Mesenchymal stem cell (in vitro differentiated cells and primary cell): ENCODE results near the gene TRAM2.

Source experiments
- DNase-seq: peaks from one replicate; pipeline ENCODE4 v3.0.0-alpha.2; 2013
- H2AFZ ChIP-seq: one replicate; pipeline ENCODE4 v1.6.1; 2013; ENCODE audit warnings: low read depth, mild to moderate bottlenecking, control low read depth, inconsistent platforms, low read length, moderate library complexity
- H2AK5ac ChIP-seq: 2 replicates; pipeline ENCODE4 v1.6.1; 2013; ENCODE audit warnings: low read length, moderate library complexity, mild to moderate bottlenecking, inconsistent platforms; ENCODE audit not compliant: severe bottlenecking
- H2BK120ac ChIP-seq: one replicate; pipeline ENCODE4 v1.6.1; 2013; ENCODE audit warnings: low read depth, mild to moderate bottlenecking, inconsistent platforms, low read length, moderate library complexity
- H2BK12ac ChIP-seq, 2 experiments: one replicate each; pipeline ENCODE4 v1.6.1; 2013; ENCODE audit warnings: inconsistent platforms in 2 of 2, low read length in 2 of 2, mild to moderate bottlenecking in 2 of 2, moderate library complexity in 2 of 2, control low read depth in 1 of 2
- H2BK15ac ChIP-seq: one replicate; pipeline ENCODE4 v1.6.1; 2013; ENCODE audit warnings: mild to moderate bottlenecking, low read depth, inconsistent platforms; ENCODE audit not compliant: poor library complexity, severe bottlenecking
- H2BK5ac ChIP-seq: 2 replicates; pipeline ENCODE4 v1.6.1; 2013; ENCODE audit warnings: low read depth, mild to moderate bottlenecking, low read length, control low read depth, inconsistent platforms; ENCODE audit not compliant: poor library complexity, severe bottlenecking
- H3K14ac ChIP-seq, 2 experiments: one replicate each; pipeline ENCODE4 v1.6.1; 2013; ENCODE audit warnings: inconsistent platforms in 2 of 2, low read length in 2 of 2, control low read depth in 1 of 2, mild to moderate bottlenecking in 1 of 2, moderate library complexity in 1 of 2
- H3K18ac ChIP-seq, 2 experiments: one replicate each; pipeline ENCODE4 v1.6.1; 2013; ENCODE audit warnings: inconsistent platforms in 2 of 2, low read length in 2 of 2, control low read depth in 1 of 2, low read depth in 1 of 2, mild to moderate bottlenecking in 1 of 2
- H3K23ac ChIP-seq, 2 experiments: one replicate each; pipeline ENCODE4 v1.6.1; 2013; ENCODE audit warnings: inconsistent platforms in 2 of 2, low read length in 2 of 2, mild to moderate bottlenecking in 2 of 2, moderate library complexity in 2 of 2, control low read depth in 1 of 2
- H3K27ac ChIP-seq: 2 replicates; pipeline ENCODE4 v1.5.1; 2013; ENCODE audit warnings: mild to moderate bottlenecking, moderate library complexity, low read length, control low read depth, inconsistent platforms; ENCODE audit not compliant: poor library complexity, severe bottlenecking
- H3K27me3 ChIP-seq, 2 experiments: 2 replicates each; pipeline versions ENCODE4 v1.6.1 to v1.7.0; 2013; ENCODE audit warnings: low read length in 2 of 2, mild to moderate bottlenecking in 2 of 2, moderate library complexity in 2 of 2, control low read depth in 1 of 2, inconsistent platforms in 1 of 2; ENCODE audit not compliant: control insufficient read depth in 1 of 2, insufficient read depth in 1 of 2
- H3K36me3 ChIP-seq, 2 experiments: 2 replicates each; pipeline versions ENCODE4 v1.6.1 to v1.7.0; 2013; ENCODE audit warnings: low read length in 2 of 2, control low read depth in 1 of 2, inconsistent platforms in 1 of 2, low read depth in 1 of 2, mild to moderate bottlenecking in 1 of 2; ENCODE audit not compliant: insufficient read depth in 2 of 2, control insufficient read depth in 1 of 2
- H3K4ac ChIP-seq, 2 experiments: one replicate each; pipeline ENCODE4 v1.6.1; 2013; ENCODE audit warnings: inconsistent platforms in 2 of 2, low read length in 2 of 2, mild to moderate bottlenecking in 2 of 2, moderate library complexity in 2 of 2, control low read depth in 1 of 2, low read depth in 1 of 2
- H3K4me1 ChIP-seq: 2 replicates; pipeline ENCODE4 v1.6.1; 2013; ENCODE audit warnings: low read depth, low read length, control low read depth; ENCODE audit not compliant: control insufficient read depth, insufficient read depth
- H3K4me2 ChIP-seq: 2 replicates; pipeline ENCODE4 v1.6.1; 2013; ENCODE audit warnings: low read length, mild to moderate bottlenecking, inconsistent platforms; ENCODE audit not compliant: poor library complexity, severe bottlenecking
- H3K4me3 ChIP-seq, 2 experiments: 2 replicates each; pipeline versions ENCODE4 v1.5.1 to v1.7.0; 2013; ENCODE audit warnings: low read length in 2 of 2, mild to moderate bottlenecking in 2 of 2, control low read depth in 1 of 2, low read depth in 1 of 2; ENCODE audit not compliant: insufficient read depth in 1 of 2
- H3K79me1 ChIP-seq: replicated peaks from 2 replicates; pipeline ENCODE4 v1.6.1; 2013; ENCODE audit warnings: mild to moderate bottlenecking, control low read depth, low read length, inconsistent platforms; ENCODE audit not compliant: poor library complexity, severe bottlenecking
- H3K9ac ChIP-seq: 2 replicates; pipeline ENCODE4 v1.7.0; 2013; ENCODE audit warnings: mild to moderate bottlenecking, low read length, moderate library complexity
- H3K9me3 ChIP-seq: 2 replicates; pipeline ENCODE4 v1.7.0; 2013; ENCODE audit warnings: mild to moderate bottlenecking, low read length; ENCODE audit not compliant: control insufficient read depth
- H4K8ac ChIP-seq: one replicate; pipeline ENCODE4 v1.6.1; 2013; ENCODE audit warnings: inconsistent platforms, mild to moderate bottlenecking, low read length, moderate library complexity
- H4K91ac ChIP-seq: one replicate; pipeline ENCODE4 v1.6.1; 2013; ENCODE audit warnings: mild to moderate bottlenecking, low read length, inconsistent platforms
- WGBS: methylation state at CpG from one replicate; pipeline ENCODE4 v1.1.7; 2013; ENCODE audit warnings: mixed read lengths; 5-methylcytosine and 5-hydroxymethylcytosine counted together

TRAM2 gene

GRCh38 chr6:52587001-52587400, 10.1 kb upstream of the TRAM2 start:
- Histone ChIP-seq H3K27me3 (no peaks in the 10 kb centered on the region), H3K9ac (no peak overlapping the region), H4K91ac (no peak overlapping the region), H3K4me1 (peaks cover 20% of the 10 kb centered on the region), H3K4me3 (no peak overlapping the region), H3K27ac (no peak overlapping the region), H3K23ac (no peak overlapping the region), H2BK12ac (peak overlapping the region in 1 of 2 experiments; percentile 47), H2AFZ (no peak overlapping the region), H3K9me3 (no peaks in the 10 kb centered on the region), H3K36me3 (peaks cover 2 to 15% of the 10 kb centered on the region in 2 experiments), H3K79me1 (no peaks in the 10 kb centered on the region), H3K18ac (peak overlapping the region in 1 of 2 experiments; percentile 38), H2BK120ac (no peak overlapping the region), H4K8ac (no peak overlapping the region), H3K14ac (no peak overlapping the region), H2AK5ac (no peak overlapping the region), H3K4me2 (no peak overlapping the region), H2BK5ac (no peak overlapping the region), H3K4ac (no peak overlapping the region), H2BK15ac (no peak overlapping the region)
- 93% methylated on average over 3 of the region's 3 CpGs for WGBS
- DNase-seq = no peak

GRCh38 chr6:52584203-52584602, 7.3 kb upstream of the TRAM2 start:
- WGBS = 100% methylated on average over 3 of the region's 3 CpGs
- no peak overlapping the region for H3K9ac ChIP-seq

GRCh38 chr6:52582996-52583395, 6.1 kb upstream of the TRAM2 start:
- no peak overlapping the region for H3K14ac ChIP-seq
- peaks cover 2 to 35% of the 10 kb centered on the region in 2 experiments for H3K36me3 ChIP-seq
- 99% methylated on average over 5 of the region's 6 CpGs for WGBS
- H2BK12ac ChIP-seq = no peak overlapping the region
- H3K23ac ChIP-seq = no peak overlapping the region
- H3K27me3 ChIP-seq = no peaks in the 10 kb centered on the region
- no peak overlapping the region for H4K91ac ChIP-seq
- H3K4me2 ChIP-seq = no peak overlapping the region
- H3K4ac ChIP-seq = no peak overlapping the region
- H3K9me3 ChIP-seq = no peaks in the 10 kb centered on the region
- H3K4me3 ChIP-seq = no peak overlapping the region
- no peak overlapping the region for H2BK15ac ChIP-seq
- H3K9ac ChIP-seq = no peak overlapping the region
- no peak overlapping the region for H4K8ac ChIP-seq
- H3K79me1 ChIP-seq = no peaks in the 10 kb centered on the region
- no peak overlapping the region for H2AFZ ChIP-seq
- H3K4me1 ChIP-seq = peaks cover 1% of the 10 kb centered on the region
- H3K18ac ChIP-seq = no peak overlapping the region
- no peak overlapping the region for H2AK5ac ChIP-seq
- no peak overlapping the region for H3K27ac ChIP-seq
- no peak for DNase-seq
- no peak overlapping the region for H2BK120ac ChIP-seq
- H2BK5ac ChIP-seq = no peak overlapping the region

More at GRCh38 chr6:52584203-52584602, 7.3 kb upstream of the TRAM2 start:
- H2BK12ac ChIP-seq = no peak overlapping the region
- no peak overlapping the region for H3K18ac ChIP-seq
- no peaks in the 10 kb centered on the region for H3K9me3 ChIP-seq
- H4K8ac ChIP-seq = no peak overlapping the region
- no peak for DNase-seq
- H2AFZ ChIP-seq = no peak overlapping the region
- H2AK5ac ChIP-seq = no peak overlapping the region
- H3K14ac ChIP-seq = no peak overlapping the region
- H3K36me3 ChIP-seq = peaks cover 2 to 31% of the 10 kb centered on the region in 2 experiments
- H3K4me2 ChIP-seq = no peak overlapping the region
- H3K4me1 ChIP-seq = peaks cover 9% of the 10 kb centered on the region
- H2BK5ac ChIP-seq = no peak overlapping the region
- H3K79me1 ChIP-seq = no peaks in the 10 kb centered on the region
- no peak overlapping the region for H3K4me3 ChIP-seq
- H3K23ac ChIP-seq = no peak overlapping the region
- no peak overlapping the region for H3K27ac ChIP-seq
- H3K4ac ChIP-seq = no peak overlapping the region
- H3K27me3 ChIP-seq = no peaks in the 10 kb centered on the region
- H2BK120ac ChIP-seq = no peak overlapping the region
- no peak overlapping the region for H4K91ac ChIP-seq
- H2BK15ac ChIP-seq = no peak overlapping the region

DNA sequence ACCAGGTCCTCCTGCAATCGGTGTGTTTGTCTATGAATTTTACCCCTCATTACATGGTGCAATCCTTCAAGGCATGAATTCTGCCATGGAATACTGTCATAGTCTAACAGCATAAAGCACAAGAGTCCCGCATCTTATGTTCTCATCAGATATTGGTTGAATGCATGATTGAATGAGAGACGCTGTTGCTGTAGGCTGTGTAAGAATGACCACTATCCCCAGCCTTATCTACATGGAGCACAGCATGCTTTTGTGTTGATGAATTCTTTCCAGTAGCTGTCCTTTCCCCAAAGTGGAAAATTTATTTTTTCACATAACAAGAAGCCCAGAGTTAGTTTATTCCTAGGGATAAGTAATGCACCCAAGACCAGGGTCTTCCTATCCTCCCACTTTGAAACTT, 5.6 kb upstream of the TRAM2 start:
- no peak overlapping the region for H2BK15ac ChIP-seq
- no peak overlapping the region for H3K9ac ChIP-seq
- H3K23ac ChIP-seq = no peak overlapping the region
- H3K4me2 ChIP-seq = no peak overlapping the region
- H2BK5ac ChIP-seq = no peak overlapping the region
- 100% methylated on average over 2 of the region's 3 CpGs for WGBS
- H4K91ac ChIP-seq = no peak overlapping the region
- no peak overlapping the region for H3K14ac ChIP-seq
- no peak overlapping the region for H2AFZ ChIP-seq
- peaks cover 1% of the 10 kb centered on the region for H3K4me1 ChIP-seq
- no peaks in the 10 kb centered on the region for H3K9me3 ChIP-seq
- H2AK5ac ChIP-seq = no peak overlapping the region
- DNase-seq = no peak
- peaks cover 2 to 35% of the 10 kb centered on the region in 2 experiments for H3K36me3 ChIP-seq
- no peak overlapping the region for H2BK12ac ChIP-seq
- H3K27ac ChIP-seq = no peak overlapping the region
- H3K4me3 ChIP-seq = no peak overlapping the region
- no peak overlapping the region for H3K4ac ChIP-seq
- H3K79me1 ChIP-seq = no peaks in the 10 kb centered on the region
- no peak overlapping the region for H4K8ac ChIP-seq
- no peak overlapping the region for H3K18ac ChIP-seq
- H2BK120ac ChIP-seq = no peak overlapping the region
- H3K27me3 ChIP-seq = no peaks in the 10 kb centered on the region
